GM19324 (cell line): ENCODE results near the gene PEX14.
"Not testable (repeated sequence)": the region's sequence is repeated elsewhere in the genome, so short reads cannot be mapped to it uniquely, and the experiment has no call there.

Experiments used
- ATAC-seq: cut with Tn5 transposase; IDR thresholded peaks from one replicate; pipeline ENCODE4 v1.9.1; 2021; ENCODE audit warnings: mild to moderate bottlenecking, moderate library complexity; ENCODE audit not compliant: unreplicated experiment, low FRiP score

PEX14 gene

DNA sequence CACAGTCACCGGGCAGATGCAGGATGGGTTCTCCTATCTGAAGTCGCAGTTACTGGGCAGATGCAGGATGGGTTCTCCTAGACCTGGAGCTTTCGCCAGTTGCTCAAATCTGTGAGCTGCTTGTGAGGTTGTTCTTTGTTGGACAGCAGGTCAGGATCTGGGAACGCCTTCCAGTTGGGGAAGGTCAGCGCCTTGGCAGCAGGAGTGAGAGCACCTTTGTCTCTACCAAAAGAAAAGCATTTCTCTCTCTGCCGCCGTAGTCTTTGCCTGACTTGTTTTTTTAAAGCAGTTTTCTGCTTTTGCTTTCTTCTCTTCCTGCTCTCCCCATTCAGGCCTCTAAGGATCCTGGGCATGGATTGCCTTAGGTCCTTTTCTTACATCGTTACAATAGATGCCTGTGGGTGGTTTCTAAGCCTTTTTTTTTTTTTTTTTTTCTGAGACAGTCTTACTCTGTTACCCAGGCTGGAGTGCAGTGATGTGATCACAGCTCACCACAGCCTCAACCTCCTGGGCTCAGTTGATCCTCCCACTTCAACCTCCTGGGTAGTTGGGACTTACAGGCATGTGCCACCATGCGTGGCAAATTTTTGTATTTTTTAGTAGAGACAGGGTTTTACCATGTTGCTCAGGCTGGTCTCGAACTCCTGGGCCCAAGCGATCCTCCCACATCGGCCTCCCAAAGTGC is 15.7 kb downstream of the PEX14 start:
- ATAC-seq, result no peak

DNA sequence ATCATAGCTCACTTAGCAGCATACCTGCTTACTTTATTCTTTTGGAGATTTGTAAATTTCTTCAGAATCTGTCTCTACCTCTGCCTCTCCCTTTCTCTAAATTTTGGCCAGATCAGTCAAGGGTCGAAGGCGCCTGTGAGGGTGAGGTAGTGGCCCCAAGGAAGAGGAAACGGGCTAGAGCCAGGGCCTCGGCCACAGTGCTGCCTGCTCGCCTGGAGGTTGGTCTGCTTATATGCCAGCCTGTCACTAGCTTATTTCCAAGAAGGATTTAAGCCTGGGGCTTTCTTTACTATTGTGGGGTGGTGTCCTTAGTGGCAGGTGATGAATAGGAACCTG is 19.6 kb downstream of the PEX14 start:
- ATAC-seq, result no peak

DNA sequence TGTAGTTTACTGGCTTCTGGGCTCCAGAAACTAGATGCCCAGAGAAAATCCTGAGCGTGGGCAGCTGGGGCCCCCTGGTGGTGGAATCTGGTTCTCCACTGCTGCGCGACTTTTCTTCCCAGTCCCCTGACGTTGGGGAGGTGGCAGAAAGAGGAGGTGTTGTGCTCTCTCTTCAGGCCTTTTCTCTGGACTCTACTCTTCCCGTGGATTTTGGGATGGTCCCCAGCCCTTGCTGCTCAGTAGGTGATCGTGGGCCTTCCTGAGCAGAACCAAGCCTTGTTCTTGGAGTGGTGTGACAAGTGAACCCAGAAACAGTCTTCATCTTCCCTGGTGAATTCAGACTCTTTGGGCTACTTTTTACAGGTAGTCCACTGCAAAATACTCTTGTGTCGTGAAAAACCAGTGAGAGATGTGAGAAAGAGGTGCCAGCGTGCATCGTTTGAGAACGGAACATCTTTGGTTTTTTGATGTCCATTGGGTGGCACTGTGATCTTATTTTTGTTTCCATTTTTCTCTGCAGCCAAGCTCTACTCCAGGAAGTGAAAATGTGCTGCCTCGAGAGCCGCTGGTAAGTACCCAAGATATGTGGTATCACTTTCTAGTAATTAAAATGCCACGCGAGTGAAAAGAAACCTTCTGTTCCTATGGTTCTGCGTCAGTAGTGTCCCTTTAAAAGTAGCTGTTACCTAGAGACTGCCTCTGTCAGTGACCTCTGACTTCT is 20.2 kb downstream of the PEX14 start:
- ATAC-seq, result no peak

DNA sequence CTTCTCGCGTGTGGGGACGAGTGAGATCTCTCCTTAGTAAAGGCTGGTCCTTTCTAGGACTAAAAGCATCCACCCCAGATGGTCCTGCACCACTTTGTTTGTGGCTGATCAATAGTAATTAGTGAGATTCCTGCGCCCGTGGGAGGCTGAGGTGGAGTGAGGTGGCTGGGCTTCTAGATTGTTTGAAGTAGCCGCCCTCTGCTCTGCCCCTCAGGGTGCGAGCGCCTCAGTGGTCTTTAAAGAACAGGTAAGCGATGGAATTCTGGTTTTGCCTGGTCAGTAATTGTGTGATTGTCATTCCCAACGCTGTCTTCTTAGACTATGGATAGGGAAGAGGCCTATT is 20.7 kb downstream of the PEX14 start:
- no peak for ATAC-seq

DNA sequence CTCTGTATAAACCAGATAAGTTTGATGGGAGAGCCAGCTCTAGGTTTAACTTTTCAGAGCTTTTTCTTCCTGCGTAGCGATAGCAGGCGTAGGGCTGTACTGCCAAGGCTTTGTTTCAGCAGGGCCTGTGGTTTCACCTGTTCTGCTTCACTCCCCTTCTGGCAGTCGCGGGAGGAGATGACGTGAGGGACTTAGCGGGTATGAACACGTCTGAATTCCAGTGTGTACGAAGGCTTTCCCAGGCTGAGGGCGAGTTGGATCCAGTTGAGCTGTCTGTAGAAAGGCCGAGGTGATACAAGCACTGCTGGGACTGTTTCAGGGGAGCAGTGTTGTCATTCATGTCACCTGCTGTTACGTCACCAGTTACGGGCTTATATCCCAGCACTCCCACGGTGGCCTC is 21.2 kb downstream of the PEX14 start:
- no peak for ATAC-seq

DNA sequence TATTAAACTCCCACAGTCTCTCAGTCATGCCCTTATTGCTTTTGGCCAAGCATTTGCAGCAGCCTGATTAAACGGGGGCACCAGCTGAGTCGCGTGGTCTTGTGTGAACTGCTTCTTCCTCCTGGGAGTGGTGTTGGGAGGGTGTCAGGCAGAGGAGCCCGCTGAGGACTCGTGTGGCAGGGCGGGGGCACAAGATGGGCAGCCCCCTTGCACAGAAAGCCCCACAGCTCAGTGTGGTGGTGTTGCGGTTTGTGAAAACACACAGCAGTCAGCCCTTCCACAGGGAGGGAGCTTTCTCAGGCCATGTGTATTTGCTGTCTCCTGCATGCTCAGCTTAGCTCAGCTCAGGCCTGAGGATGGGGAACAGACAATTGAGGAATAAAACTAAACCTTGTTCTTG is 22.4 kb downstream of the PEX14 start:
- no peak for ATAC-seq

DNA sequence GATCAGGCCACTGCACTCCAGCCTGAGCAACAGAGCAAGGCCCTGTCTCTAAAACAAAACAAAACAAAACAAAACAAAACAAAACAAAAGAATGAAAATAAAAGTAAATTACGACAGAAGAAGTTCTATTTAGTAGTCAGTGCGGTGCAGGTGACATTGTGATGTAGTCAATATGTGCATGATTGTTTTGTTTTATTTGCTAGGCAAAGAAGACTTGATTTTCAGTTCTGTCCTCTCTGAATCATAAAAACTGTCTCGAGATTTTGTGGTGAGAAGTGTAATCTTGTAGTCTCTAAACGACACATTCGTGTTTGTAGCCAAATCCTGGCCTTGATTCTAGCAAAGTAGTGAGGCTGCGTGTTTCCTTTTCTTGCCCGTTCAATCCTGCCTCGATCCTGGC is 23.5 kb downstream of the PEX14 start:
- no peak for ATAC-seq

DNA sequence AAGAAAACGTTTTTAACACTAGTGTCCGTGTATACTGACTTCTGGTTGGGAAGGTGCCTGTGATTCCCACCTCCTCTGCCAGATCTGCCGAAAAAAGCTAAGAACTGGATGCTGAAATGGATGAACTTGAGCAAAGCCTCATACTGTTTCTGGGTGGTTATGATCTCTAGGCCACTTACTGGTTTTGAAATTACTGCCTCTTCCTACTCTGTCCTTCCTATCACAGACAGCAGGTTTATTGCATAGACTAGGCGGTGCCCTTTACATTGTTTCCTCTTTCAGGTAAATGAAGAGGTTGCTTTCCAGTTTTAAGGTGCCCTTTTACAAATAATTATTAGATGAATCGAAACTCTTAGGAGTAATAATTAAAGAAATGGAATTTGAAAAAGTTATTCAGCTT is 27.5 kb downstream of the PEX14 start:
- ATAC-seq, result no peak

DNA sequence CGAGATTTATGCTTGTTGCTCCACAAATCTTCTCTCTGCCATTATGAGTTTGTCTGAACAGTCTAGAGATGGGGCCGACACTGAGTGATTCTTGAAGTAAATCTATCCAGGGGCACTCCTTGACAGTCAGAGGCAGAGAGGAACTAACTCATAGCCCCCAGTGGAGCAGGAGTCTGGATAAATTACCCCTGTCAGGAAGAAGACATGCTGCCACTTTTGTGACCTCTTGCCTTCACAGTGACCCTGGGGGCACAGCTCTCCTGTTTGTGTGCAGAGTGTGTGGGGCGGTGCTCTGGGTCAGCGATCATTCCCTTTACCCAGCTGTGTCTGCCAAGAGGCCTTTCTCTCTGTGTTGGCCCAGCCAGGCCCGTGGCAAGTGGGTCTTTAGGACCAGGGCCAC is 29.5 kb downstream of the PEX14 start:
- ATAC-seq, result no peak

DNA sequence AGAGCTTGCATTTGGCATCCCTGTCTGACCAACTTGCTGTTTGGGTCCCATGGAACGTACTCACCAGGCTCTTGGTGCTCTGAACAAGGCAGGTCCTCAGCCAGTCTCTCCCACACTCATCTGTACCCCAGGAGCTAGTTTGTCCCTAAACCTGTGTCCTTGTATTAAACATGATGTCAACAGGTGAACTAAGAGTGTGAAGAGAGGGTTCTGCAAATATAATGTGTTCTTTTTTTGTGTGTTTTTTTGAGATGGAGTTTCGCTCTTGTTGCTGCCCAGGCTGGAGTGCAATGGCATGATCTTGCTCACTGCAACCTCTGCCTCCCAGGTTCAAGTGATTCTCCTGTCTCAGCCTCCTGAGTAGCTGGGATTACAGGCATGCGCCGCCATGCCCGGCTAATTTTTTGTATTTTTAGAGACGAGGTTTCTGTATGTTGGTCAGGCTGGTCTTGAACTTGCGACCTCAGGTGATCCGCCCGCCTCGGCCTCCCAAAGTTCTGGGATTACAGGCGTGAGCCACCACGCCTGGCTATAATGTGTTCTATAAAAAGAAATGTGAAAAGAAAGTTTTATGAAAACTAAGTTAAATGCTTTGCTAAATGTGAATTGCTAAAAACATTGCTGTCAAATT is 31.4 kb downstream of the PEX14 start:
- not testable (repeated sequence) for ATAC-seq

DNA sequence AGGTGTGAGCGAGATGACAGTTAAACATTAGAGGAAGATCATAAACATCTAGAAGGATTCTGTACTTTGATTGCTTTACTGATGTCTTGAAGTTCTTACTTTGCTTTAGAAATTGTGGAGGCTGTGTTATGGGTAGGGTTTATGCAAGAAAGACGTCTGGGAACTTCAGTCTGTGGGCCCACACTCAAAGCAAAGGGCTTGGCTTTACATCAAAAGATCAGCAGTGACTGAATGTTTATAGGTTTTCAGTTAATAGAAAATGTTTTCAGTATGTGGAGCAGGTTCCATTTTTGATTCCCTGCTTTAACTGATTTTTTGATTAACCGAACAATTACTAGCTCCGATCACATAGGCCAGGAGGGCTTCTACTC is 31.9 kb downstream of the PEX14 start:
- no peak for ATAC-seq

DNA sequence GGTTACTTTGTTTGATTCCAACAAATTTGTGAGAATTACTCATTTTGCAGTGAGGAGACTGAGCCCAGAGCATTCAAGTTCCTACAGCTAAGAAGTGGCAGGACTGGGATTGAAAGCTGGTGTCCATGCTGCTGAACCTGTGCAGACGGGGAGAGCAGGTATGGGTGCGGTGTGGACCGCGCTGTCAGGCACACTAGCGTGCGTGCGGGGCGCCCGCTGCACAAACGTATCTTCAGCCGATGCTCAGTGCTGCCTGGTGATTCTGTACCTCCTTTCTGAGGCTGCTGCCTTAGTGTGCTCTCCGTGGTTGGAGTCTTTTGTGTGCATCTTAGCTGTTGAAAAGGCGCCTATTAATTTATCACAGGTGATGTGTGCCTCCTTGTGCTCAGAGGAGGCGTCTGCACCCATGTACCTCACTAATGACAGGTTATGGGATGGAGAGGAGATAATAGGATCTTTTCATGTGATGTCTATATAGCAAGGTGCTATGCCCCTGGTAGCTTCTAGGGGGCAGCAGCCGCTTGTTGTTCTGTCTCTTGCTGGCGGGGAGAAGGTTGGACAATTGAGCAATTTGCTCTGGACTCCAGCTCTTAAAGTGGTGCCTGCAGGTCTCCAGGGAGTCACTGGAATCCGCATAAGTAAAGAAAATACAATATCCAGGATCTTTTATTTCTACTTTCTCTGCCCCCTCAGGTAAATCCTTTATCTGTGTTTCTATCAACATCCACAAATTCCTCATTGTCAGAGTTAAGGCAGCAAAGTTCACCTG is 32.5 kb downstream of the PEX14 start:
- no peak for ATAC-seq

DNA sequence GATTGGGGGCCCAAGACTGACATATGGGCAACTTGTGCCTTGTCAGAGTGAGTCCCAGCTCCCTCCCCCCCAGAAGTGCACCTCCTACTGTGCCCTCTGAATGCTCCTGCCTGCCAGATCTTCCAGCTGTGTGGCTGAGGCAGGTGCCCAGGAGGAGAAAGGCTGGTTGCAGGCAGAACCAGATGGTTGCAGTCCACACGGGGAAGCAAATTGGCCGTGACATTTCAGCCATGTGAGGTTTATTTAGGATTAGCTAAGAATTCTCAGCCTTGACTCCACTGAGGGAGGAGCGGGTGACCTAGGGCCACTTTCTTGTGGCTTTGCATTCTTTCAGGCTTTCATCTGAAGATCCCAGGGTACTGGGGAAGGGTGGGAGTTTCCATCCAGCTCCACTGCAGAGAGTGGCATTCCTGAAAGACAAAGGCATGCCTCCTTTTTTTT is 33.8 kb downstream of the PEX14 start:
- ATAC-seq, result no peak

DNA sequence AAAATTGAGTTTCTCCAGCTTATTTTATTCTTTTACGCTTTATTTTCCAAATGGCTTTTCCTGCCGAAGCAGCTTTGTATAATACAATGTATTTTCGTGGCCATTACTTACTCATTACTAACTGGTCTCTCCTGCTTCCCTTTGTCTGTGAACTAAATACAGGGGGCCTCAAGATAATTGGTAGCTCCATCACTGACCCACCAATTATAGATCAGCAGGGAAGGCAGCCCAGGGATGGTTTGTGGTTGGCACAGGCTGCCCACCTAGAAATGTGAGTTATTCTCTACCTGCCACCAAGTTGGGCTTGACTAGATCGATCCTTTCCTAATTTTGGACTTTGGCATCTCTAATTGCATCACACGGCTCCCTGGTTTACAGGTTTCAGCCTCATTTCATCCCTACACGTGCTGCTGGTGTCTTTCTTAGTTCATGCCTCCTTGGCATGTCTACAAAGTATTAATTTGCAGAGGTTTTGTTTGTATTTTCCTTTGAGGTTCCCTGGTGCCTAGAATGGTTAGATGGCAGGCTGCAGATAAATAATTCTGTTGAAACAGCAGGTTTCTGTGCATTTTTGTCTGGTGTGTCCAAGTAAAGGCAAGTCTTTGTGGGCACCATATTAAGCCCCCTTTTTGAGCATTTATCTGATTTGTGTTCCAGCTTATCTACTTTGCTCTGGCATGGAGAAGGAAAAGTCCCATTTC is 35.2 kb downstream of the PEX14 start:
- ATAC-seq, result no peak

DNA sequence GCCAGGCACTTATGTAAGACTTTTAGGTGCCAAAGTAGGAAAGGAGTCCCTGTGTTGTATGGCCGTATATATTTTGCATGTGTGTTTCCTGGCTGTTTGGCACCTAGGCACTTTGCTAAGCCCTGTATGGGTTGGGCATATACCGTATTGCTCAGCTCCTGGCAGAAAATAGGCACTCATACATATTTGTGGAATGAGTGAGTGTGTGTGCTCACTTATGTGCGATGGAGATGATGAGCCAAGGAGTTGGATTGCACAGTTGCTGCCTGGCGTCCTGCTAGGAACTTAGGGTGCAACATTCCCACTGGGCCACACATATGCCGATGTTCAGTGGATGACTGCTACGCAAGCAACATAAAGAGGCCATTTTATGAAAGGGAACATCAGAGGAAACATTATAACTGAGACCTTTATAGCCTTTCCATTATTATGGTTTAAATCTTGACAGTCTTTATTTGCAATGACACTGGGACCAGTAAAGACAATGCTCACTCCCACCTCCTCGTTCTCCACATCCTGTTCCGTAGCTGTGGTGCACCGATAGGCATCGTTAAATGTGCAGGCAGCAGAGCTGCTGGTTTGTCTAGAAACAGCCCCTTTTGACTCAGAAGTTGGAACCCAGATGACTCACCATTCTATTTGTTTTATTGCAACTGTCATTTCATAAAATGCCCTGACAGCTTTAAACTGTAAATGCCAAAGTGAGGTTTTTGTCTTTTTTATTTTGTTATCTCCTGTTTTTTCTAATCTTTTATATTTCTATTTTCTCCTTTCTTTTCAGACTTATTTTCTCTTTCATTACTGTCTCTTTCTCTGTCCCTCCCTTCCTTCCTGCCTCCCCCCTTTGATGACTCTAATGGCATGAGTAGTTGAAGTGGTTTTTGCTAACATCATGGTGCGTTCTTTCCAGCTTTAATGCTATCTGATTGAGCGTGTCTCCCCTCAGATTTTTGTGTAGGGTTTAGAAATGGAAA is 36.1 kb downstream of the PEX14 start:
- no peak for ATAC-seq

DNA sequence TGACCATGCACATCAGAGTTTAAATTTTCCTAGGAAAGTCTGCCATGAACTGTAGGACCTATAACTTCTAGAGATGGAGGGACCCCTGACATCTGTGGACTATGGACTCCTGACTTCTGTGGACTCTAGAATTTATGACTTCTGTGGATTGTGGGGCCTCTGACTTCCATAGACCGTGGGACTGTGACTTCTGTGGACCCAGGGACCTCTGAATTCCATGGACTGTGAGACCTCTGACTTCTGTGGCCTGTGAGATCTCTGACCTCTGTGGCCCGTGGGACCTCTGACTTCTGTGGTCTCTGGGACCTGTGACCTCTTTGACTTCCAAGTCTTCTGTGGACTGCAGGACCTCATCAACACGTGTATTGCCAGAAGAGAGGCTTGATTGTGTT is 36.7 kb downstream of the PEX14 start:
- no peak for ATAC-seq

DNA sequence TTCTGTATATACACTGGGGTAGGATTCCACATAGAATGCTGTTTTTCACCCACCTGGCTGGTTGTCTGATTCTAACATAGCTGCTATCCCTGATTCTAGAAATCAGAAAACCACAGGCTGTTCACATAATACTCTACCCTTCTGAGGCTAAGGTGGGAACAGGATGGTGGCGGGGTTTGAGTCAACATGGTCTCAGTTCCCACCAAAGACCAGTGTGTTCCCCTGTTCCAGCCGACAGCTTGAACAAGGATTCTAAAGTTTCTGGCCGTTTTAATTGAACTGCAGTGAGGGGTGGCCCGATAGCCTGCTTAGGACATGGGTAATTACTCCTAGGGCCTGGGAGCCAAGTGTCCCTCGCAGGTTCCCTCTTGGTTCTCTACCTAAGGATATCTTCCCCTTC is 38.4 kb downstream of the PEX14 start:
- no peak for ATAC-seq

DNA sequence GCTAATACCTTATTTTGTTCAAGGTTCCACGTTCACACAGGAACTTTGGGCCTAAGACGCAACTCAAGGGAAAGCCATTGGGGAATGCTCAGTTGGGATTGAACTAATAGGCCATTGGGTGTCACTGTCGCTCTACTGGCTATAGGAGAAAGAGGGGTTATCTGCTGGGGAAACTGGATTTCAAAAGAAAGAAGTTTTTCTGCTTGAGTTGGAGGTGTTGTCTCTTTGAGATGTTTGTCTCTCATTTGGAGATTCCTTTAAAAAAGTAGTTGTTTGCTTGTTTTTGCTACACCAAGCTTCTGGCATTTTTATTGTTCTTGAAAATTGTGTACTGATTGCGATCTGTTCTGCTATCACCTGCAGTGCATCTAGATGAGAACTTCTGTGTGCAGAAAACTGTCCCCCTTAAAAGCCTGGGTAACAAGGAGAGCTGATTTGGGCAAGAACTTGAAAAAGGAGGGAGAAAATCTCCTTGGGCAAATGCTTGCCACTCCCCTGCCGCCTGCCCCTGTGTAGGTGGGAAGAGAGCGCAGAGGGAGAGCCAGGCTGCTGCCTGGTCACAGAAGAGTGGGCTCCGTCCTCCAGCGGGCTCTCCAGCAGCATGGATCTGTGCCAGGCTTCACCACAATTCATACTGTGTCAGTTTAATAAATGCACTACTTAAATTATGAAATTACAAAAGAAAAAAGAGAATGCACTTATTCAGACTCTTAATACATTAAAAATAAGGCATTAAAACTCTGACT is 39.9 kb downstream of the PEX14 start:
- ATAC-seq, result no peak
